GM18870 (cell line): Measurements from ENCODE around the gene RNF17.

Experiments used
- ATAC-seq: cut with Tn5 transposase; IDR thresholded peaks from one replicate; pipeline ENCODE4 v1.9.1; 2021; ENCODE audit warnings: moderate library complexity; ENCODE audit not compliant: unreplicated experiment

RNF17 gene

GRCh38 chr13:24851546-24851945 lies 87.6 kb downstream of the RNF17 start:
- ATAC-seq: no peak

DNA sequence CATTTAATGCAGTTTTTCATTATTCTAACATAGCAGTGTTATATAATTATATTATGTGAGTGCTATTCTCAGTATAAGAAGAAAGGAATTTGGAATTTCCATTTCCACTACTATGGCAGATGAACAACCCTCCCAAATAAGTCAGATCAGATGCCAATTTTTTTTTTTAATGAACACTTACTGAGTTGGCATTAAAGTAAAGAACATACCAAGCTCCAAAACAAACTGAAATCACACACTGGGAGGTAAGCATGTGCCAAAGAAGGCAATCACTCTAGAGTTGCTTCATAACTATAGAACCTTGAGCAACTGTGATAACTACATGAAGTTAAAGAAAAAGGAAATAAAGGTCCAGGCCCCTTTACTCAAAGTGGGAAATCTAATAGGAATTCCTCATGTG lies 90.3 kb downstream of the RNF17 start:
- ATAC-seq: no peak

DNA sequence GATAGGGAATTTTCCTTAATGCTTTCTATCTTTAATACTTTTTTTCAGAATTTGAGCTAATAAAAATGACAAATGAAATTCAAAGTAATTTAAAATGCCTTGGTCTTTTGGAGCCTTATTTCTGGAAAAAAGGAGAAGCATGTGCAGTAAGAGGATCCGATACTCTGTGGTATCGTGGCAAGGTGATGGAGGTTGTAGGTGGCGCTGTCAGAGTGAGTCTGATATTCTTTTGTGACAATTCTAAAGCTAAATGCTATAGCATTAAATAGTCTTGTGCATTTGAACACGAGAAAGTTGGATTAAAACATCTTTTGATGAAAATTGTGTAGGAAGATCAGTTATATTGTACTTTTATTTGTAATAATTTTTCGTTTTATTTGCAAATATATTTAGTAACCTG lies 95.0 kb downstream of the RNF17 start:
- no peak for ATAC-seq

DNA sequence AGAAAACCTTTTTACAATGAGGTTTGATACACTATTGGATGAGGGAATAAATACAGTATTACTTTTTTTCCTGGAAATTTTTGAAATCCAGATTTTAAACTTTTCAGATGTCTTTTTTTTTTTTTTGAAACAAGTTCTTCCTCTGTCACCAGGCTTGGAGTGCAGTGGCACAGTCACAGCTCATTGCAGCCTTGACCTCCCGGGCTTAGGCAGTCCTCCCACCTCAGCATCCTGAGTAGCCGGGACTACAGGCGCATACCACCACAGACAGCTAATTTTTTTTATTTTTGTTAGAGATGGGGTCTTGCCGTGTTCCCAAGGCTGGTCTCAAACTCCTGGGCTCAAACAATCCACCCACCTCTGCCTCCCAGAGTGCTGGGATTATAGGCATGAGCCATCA lies 96.8 kb downstream of the RNF17 start:
- ATAC-seq: no peak

- ATAC-seq: no peak
Observed at GRCh38 chr13:24861617-24862362, 97.8 kb downstream of the RNF17 start.

DNA sequence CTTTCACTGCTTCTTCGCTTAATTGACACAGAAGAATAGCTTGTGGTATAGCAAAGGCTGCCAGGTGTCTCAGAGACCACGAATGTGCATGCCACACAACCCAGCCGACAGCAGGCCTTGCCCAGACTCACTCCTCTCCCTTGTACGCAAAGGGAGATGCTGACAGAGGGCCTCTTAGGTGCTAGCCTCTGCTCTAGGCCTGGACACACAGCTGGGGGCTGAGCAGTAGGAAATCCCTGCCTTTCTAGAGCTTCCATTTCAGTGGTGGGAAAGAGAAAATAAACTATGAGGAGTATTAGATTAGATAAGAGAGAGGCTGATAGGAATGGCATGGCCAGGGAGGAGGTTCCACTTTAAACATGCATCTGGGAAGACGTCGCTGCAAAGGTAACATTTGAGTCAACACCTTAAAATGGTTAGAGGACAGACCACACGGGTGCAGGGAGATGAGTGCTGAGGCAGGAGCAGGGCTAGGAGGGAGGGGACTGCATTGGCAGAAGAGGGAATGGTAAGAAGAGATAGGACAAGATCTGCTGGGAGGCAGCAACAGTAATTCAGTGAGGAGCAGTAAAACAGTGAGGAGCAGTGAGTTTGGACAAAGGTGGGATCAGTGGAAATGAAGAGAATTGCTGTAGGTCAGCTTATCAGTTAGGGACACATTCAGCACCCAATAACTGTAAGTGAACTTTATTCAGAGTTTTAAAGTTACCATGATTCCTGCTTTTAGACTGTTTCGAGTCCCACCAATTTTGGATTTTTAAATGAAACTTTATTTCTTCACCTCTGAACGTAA lies 100.0 kb downstream of the RNF17 start:
- ATAC-seq: no peak

- ATAC-seq: no peak
Observed at GRCh38 chr13:24864579-24864978, 100.6 kb downstream of the RNF17 start.

DNA sequence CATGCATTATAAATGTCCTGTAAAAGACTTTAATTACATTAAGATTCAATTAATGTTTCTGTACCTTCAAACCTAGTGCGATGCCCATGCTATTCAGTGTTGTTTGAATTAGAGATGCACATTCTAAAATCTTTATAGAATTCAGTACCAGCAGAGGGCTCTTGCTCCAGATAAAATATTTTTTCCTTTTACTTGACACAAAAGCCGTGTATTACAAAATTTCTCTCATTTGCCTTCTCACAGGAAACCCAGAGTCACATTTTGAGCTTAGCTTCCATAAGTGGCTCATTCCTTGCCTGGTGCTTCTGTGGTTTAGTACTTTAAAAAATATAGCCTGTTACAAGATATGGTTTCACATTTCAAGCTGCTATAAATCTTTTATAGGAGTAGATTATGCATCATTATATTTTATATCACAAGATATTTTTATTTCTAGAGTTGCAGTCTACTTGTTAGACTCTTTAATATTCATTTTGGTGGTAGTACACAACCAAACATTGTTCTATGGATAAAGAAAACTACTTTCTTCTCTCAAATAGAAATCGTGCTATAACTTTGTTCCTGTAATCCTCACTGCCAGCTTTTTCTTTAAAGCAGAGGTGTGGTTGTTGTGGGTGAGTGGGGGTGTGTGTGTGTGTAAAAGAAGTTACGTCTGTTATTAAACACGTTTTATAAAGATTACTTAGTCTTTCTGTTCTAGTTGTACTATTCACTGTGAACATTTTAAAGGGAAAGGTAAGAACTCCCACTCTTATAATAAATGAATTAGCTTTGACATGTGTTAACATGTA lies 101.4 kb downstream of the RNF17 start:
- no peak for ATAC-seq

GRCh38 chr13:24866488-24866887 lies 102.5 kb downstream of the RNF17 start:
- ATAC-seq: no peak

DNA sequence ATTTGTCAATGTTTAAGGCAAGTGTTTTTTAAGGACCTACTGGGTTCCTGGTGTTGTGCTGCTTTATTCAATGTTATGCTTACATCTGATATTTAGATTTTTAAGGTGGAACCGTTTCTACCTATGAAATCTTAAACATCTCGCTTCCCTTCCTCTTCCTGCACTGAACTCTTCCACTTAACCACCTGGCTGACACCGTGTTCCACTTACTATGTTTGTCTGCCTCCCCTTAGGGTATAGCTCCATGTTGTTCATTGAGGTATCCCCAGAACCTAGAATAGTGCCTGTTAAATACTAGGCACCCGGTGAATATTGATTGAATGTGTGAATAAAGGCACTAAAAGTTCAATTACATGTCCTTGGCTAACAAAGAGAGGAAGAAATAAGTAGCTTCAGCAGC lies 104.9 kb downstream of the RNF17 start:
- ATAC-seq: no peak

GRCh38 chr13:24870380-24870760 lies 106.4 kb downstream of the RNF17 start:
- ATAC-seq: no peak

GRCh38 chr13:24875566-24875965 lies 111.6 kb downstream of the RNF17 start:
- no peak for ATAC-seq

GRCh38 chr13:24877531-24877930 lies 113.6 kb downstream of the RNF17 start:
- no peak for ATAC-seq

DNA sequence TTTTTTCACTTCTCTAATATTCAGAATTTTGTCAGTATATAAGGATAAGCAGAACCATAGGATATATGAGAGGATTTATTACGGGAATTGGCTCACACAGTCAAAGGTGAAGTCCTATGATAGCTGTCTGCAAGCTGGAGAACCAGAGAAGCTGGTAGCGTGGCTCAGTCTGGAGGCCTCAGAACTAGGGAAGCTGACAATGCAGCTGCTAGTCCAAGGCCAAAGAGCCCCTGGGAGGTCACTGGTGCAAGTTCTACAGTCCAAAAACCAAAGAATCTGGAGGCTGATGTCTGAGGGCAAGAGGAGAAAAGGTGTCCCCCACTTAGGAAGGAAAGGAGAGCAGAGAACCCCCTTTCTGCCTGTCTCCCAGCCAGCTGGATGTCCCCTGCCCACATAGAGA lies 114.4 kb downstream of the RNF17 start:
- no peak for ATAC-seq

DNA sequence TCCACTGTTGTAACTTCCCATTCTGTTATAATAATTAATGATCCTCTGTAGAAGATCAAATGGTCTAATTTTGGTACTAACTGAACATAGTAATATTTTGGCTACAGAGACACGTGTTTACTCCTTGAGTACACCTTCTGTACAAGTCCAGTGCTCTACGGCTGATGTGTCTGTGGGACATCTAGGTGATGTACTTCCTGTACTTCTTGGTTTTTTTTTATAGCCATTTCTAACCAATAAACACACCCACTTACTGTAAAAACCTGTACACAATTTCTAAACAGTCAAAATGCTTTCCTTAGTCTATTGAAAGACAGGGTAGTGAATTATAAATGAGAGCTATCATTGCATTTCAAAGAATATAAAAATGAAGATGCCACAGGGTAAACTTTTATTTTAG lies 118.7 kb downstream of the RNF17 start:
- ATAC-seq: no peak

GRCh38 chr13:24887759-24888158 lies 123.8 kb downstream of the RNF17 start:
- ATAC-seq: no peak

- no peak for ATAC-seq
Observed at GRCh38 chr13:24888291-24888931, 124.4 kb downstream of the RNF17 start.

DNA sequence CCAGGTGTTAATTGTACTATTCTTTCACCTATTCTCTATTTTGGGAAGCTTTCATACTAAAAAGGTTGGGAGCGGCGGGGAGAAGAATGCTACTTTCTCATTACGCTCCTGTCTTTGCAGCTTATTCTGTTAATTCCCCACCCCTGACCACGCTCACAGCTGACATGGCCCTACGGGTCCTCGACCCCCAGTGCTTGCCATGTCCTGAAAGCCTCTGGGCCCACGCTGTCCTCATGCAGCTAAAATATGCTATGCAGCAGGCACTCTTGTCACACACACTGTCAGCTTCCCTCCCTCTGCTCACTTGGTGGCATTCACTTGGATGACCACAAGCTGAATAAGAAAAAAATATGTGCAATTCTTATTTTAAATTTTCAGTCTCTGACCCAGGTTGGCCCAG lies 126.3 kb downstream of the RNF17 start:
- no peak for ATAC-seq

- ATAC-seq: no peak
Observed at GRCh38 chr13:24891476-24892108, 127.6 kb downstream of the RNF17 start.

GRCh38 chr13:24892829-24893228 lies 128.9 kb downstream of the RNF17 start:
- ATAC-seq: no peak

GRCh38 chr13:24893863-24894262 lies 129.9 kb downstream of the RNF17 start:
- no peak for ATAC-seq
